IMR-90 (cell line): ENCODE measurements around the gene NDOR1. TPM values are rescaled to one million over a fixed set of nuclear protein-coding genes. Genes with fewer than 3 reads are reported as not detected.

Source experiments
- ATAC-seq: fragments of 200-7000 bp; cut with Tn5 transposase; 2 replicates; pipeline ENCODE4 v1.9.1; 2020; ENCODE audit warnings: low read depth, mild to moderate bottlenecking, moderate library complexity
- BruUV-seq: library from RNA; stranded (reverse); fragments of 400-500 nt; replicated peaks from 2 replicates; lab custom pipeline; 2021; lab: Mats Ljungman, UMichigan
- CTCF ChIA-PET: fragments of 300-600 bp; formaldehyde crosslinking; extraction: SDS; loops from one replicate; lab custom pipeline; 2021; ENCODE audit warnings: antibody characterized with exemption; lab: Yijun Ruan, JAX
- POLR2A ChIA-PET: fragments of 300-600 bp; sonication (Branson Sonifier 250); formaldehyde crosslinking; loops from one replicate; lab custom pipeline; 2022; ENCODE audit warnings: antibody characterized with exemption; ENCODE audit not compliant: unreplicated experiment; lab: Charles Lee
- DNase-seq: peaks from one replicate; pipeline ENCODE4 v3.0.0; 2013
- H2AFZ ChIP-seq: replicated peaks from 2 replicates; pipeline ENCODE3; 2013; ENCODE audit warnings: low read length, mild to moderate bottlenecking; ENCODE audit not compliant: poor library complexity
- H2AK5ac ChIP-seq: 2 replicates; pipeline ENCODE4 v1.6.1; 2013; ENCODE audit warnings: low read depth, low read length, inconsistent platforms
- H2AK9ac ChIP-seq: replicated peaks from 2 replicates; pipeline ENCODE3; 2013; ENCODE audit warnings: mild to moderate bottlenecking, low read depth, low read length, moderate library complexity; ENCODE audit not compliant: poor library complexity
- H2BK120ac ChIP-seq: 2 replicates; pipeline ENCODE4 v1.6.1; 2013; ENCODE audit warnings: low read depth, low read length, inconsistent platforms
- H2BK15ac ChIP-seq: 3 replicates; pipeline ENCODE4 v1.6.1; 2013; ENCODE audit warnings: low read depth, low read length, inconsistent platforms
- H2BK20ac ChIP-seq: 2 replicates; pipeline ENCODE4 v1.6.1; 2013; ENCODE audit warnings: low read depth, mild to moderate bottlenecking, inconsistent platforms, low read length, moderate library complexity
- H2BK5ac ChIP-seq: 2 replicates; pipeline ENCODE4 v1.6.1; 2013; ENCODE audit warnings: mild to moderate bottlenecking, low read depth, low read length, inconsistent platforms; ENCODE audit not compliant: poor library complexity, severe bottlenecking
- H3K14ac ChIP-seq: replicated peaks from 2 replicates; pipeline ENCODE4 v1.6.1; 2013; ENCODE audit warnings: low read depth, low read length, inconsistent platforms
- H3K18ac ChIP-seq: 2 replicates; pipeline ENCODE4 v1.6.1; 2013; ENCODE audit warnings: low read depth, low read length, control low read depth
- H3K23ac ChIP-seq: 2 replicates; pipeline ENCODE4 v1.6.1; 2013; ENCODE audit warnings: low read depth, low read length, inconsistent platforms
- H3K27ac ChIP-seq: 2 replicates; pipeline ENCODE4 v1.5.1; 2013; ENCODE audit warnings: mild to moderate bottlenecking, control low read depth, low read length; ENCODE audit not compliant: insufficient read depth
- H3K27me3 ChIP-seq: 2 replicates; pipeline ENCODE4 v1.6.1; 2013; ENCODE audit warnings: low read length; ENCODE audit not compliant: control insufficient read depth, insufficient read depth
- H3K36me3 ChIP-seq: 2 replicates; pipeline ENCODE4 v1.6.1; 2013; ENCODE audit warnings: low read length, mixed read lengths; ENCODE audit not compliant: control insufficient read depth, insufficient read depth
- H3K4ac ChIP-seq: 2 replicates; pipeline ENCODE4 v1.6.1; 2013; ENCODE audit warnings: low read depth, low read length, inconsistent platforms
- H3K4me1 ChIP-seq: 2 replicates; pipeline ENCODE4 v1.6.1; 2013; ENCODE audit warnings: low read length, mixed read lengths; ENCODE audit not compliant: control insufficient read depth, insufficient read depth
- H3K4me2 ChIP-seq: 2 replicates; pipeline ENCODE4 v1.6.1; 2013; ENCODE audit warnings: low read depth, mild to moderate bottlenecking, control low read depth, low read length, moderate library complexity
- H3K4me3 ChIP-seq: 2 replicates; pipeline ENCODE4 v1.5.1; 2013; ENCODE audit warnings: low read depth, mild to moderate bottlenecking, control low read depth, low read length, moderate library complexity; ENCODE audit not compliant: insufficient read depth
- H3K56ac ChIP-seq: 2 replicates; pipeline ENCODE4 v1.6.1; 2013; ENCODE audit warnings: low read length, inconsistent platforms; ENCODE audit not compliant: insufficient read depth; ENCODE audit errors: extremely low read depth
- H3K79me1 ChIP-seq, 2 experiments: 2 replicates each; pipeline ENCODE4 v1.6.1; 2013; ENCODE audit warnings: low read length in 2 of 2, inconsistent platforms in 1 of 2, low read depth in 1 of 2
- H3K9ac ChIP-seq: 2 replicates; pipeline ENCODE4 v1.6.1; 2013; ENCODE audit warnings: low read depth, low read length, control low read depth
- H3K9me1 ChIP-seq: 2 replicates; pipeline ENCODE4 v1.6.1; 2013; ENCODE audit warnings: low read length, inconsistent platforms; ENCODE audit not compliant: insufficient read depth
- H3K9me3 ChIP-seq: 2 replicates; pipeline ENCODE4 v1.6.1; 2013; ENCODE audit warnings: low read length; ENCODE audit not compliant: control insufficient read depth, insufficient read depth
- H4K20me1 ChIP-seq: 2 replicates; pipeline ENCODE4 v1.6.1; 2013; ENCODE audit warnings: low read length, inconsistent platforms; ENCODE audit not compliant: insufficient read depth
- H4K5ac ChIP-seq: 2 replicates; pipeline ENCODE4 v1.6.1; 2013; ENCODE audit warnings: mild to moderate bottlenecking, low read depth, low read length, control low read depth
- H4K8ac ChIP-seq, 2 experiments: 2 replicates each; pipeline ENCODE4 v1.6.1; 2013; ENCODE audit warnings: low read depth in 2 of 2, low read length in 2 of 2, control low read depth in 1 of 2, inconsistent platforms in 1 of 2
- H4K91ac ChIP-seq: 2 replicates; pipeline ENCODE4 v1.6.1; 2013; ENCODE audit warnings: low read depth, low read length, inconsistent platforms; ENCODE audit not compliant: insufficient read depth
- CTCF ChIP-seq: conservative IDR thresholded peaks from 2 replicates; pipeline ENCODE4 v1.5.1; 2012; ENCODE audit warnings: mild to moderate bottlenecking, low read depth, low read length, improper control_type of control experiment
- MXI1 ChIP-seq: IDR thresholded peaks from 2 replicates; pipeline ENCODE4 v1.6.1; 2012; ENCODE audit warnings: low read depth, mild to moderate bottlenecking, low read length, moderate library complexity, borderline replicate concordance
- RCOR1 ChIP-seq: IDR thresholded peaks from 2 replicates; pipeline ENCODE4 v1.6.1; 2012; ENCODE audit warnings: mild to moderate bottlenecking, low read length, improper control_type of control experiment; ENCODE audit not compliant: insufficient replicate concordance
- WGBS, 2 experiments: methylation state at CpG; one replicate each; pipeline versions ENCODE4 v1.1.5 to v1.1.7; 2013; ENCODE audit warnings: missing lambda C conversion rate in 2 of 2; ENCODE audit not compliant: insufficient read length in 1 of 2; ENCODE audit errors: extremely low coverage in 2 of 2; 5-methylcytosine and 5-hydroxymethylcytosine counted together
- dilution Hi-C: fragments of 300-500 bp; cut with HindIII; formaldehyde crosslinking; loops from one replicate; pipeline ENCODE4 v1.14.3; 2018; ENCODE audit warnings: low sequenced_read_pairs; ENCODE audit not compliant: unreplicated experiment
- in situ Hi-C: fragments of 300-500 bp; cut with MboI; formaldehyde crosslinking; loops from 3 replicates; pipeline ENCODE4 v1.14.3; 2019; ENCODE audit warnings: low sequenced_read_pairs, inconsistent platforms, mixed read lengths
- intact Hi-C: fragments of 100-400 bp; cut with micrococcal nuclease; formaldehyde crosslinking; loops from 2 replicates; pipeline ENCODE4 v1.10.0; 2022
- polyA plus RNA-seq, 3 experiments: library from polyadenylated mRNA; depleted of rRNA; stranded (reverse); fragments of >200 nt; gene quantifications; 2 replicates each; pipeline ENCODE4 v1.2.3, GENCODE V29; 2012; ENCODE audit warnings: low replicate concordance in 1 of 3
- total RNA-seq: library from RNA; depleted of rRNA; stranded (reverse); fragments of >200 nt; gene quantifications from 2 replicates; pipeline ENCODE4 v1.2.3, GENCODE V29; 2012

The NDOR1 gene
- total and polyA plus RNA-seq, 2 of the 4 experiments (the other 2 are of a cell fraction), result 0.90 to 10.6 TPM

DNA sequence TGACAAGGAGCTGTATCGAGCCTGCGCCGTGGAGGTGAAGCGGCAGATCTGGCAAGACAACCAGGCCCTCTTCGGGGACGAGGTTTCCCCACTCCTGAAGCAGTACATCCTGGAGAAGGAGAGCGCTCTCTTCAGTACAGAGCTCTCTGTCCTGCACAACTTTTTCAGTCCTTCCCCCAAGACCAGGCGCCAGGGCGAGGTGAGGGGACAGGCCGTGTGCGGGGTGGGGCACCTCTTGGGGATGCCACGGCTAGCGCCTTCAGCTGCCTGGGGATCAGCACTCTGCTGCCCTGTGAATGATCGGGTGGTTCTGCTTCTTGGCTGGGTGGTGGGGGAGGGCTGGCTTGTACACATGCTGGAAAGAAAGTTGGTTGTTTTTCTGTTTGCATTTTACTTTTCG lies 51.4 kb downstream of the NDOR1 start:
- no peak overlapping the region for H2AK5ac ChIP-seq
- 80% methylated on average over 1 of the region's 15 CpGs; no CpG with 5 or more reads in 1 of the 2 experiments for WGBS, 2 experiments
- CTCF ChIA-PET, result no interaction called here
- no peak overlapping the region for H4K5ac ChIP-seq
- no peak overlapping the region for H3K56ac ChIP-seq
- intact Hi-C loops, result no loop called here
- no peak overlapping the region for H3K4me2 ChIP-seq
- no peak overlapping the region for H3K14ac ChIP-seq
- no peaks in the 10 kb centered on the region for H3K9me3 ChIP-seq
- H2BK5ac ChIP-seq, result no peak overlapping the region
- dilution Hi-C loops, result no loop called here
- peaks cover 11% of the 10 kb centered on the region for H4K20me1 ChIP-seq
- no peak overlapping the region for H2AK9ac ChIP-seq
- H3K9ac ChIP-seq, result no peak overlapping the region
- in situ Hi-C loops, result no loop called here
- no peak overlapping the region for H2BK15ac ChIP-seq
- no peak for ATAC-seq
- no peak overlapping the region for H2AFZ ChIP-seq
- H3K4ac ChIP-seq, result no peak overlapping the region
- no peak overlapping the region for H4K91ac ChIP-seq
- no peak overlapping the region for H2BK20ac ChIP-seq
- no peak overlapping the region for H2BK120ac ChIP-seq
- H3K4me3 ChIP-seq, result no peak overlapping the region
- H3K27me3 ChIP-seq, result no peaks in the 10 kb centered on the region
- H3K27ac ChIP-seq, result no peak overlapping the region
- H3K36me3 ChIP-seq, result peaks cover 25% of the 10 kb centered on the region
- no peak for TF ChIP-seq CTCF
- TF ChIP-seq MXI1, result no peak
- TF ChIP-seq RCOR1, result no peak
- POLR2A ChIA-PET, result no interaction called here
- no peak overlapping the region for H4K8ac ChIP-seq
- H3K79me1 ChIP-seq, result peaks cover 15 to 37% of the 10 kb centered on the region in 2 experiments
- H3K4me1 ChIP-seq, result peaks cover 11% of the 10 kb centered on the region
- no peaks in the 10 kb centered on the region for H3K9me1 ChIP-seq
- no peak overlapping the region for H3K18ac ChIP-seq
- DNase-seq, result no peak
- no TSS peak for BruUV-seq
- no peak overlapping the region for H3K23ac ChIP-seq
